Measurements from ENCODE around the gene SLC35A5.
"Not testable (repeated sequence)": the region's sequence is repeated elsewhere in the genome, so short reads cannot be mapped to it uniquely, and the experiment has no call there.

The SLC35A5 gene, protein sequence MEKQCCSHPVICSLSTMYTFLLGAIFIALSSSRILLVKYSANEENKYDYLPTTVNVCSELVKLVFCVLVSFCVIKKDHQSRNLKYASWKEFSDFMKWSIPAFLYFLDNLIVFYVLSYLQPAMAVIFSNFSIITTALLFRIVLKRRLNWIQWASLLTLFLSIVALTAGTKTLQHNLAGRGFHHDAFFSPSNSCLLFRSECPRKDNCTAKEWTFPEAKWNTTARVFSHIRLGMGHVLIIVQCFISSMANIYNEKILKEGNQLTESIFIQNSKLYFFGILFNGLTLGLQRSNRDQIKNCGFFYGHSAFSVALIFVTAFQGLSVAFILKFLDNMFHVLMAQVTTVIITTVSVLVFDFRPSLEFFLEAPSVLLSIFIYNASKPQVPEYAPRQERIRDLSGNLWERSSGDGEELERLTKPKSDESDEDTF

DNA sequence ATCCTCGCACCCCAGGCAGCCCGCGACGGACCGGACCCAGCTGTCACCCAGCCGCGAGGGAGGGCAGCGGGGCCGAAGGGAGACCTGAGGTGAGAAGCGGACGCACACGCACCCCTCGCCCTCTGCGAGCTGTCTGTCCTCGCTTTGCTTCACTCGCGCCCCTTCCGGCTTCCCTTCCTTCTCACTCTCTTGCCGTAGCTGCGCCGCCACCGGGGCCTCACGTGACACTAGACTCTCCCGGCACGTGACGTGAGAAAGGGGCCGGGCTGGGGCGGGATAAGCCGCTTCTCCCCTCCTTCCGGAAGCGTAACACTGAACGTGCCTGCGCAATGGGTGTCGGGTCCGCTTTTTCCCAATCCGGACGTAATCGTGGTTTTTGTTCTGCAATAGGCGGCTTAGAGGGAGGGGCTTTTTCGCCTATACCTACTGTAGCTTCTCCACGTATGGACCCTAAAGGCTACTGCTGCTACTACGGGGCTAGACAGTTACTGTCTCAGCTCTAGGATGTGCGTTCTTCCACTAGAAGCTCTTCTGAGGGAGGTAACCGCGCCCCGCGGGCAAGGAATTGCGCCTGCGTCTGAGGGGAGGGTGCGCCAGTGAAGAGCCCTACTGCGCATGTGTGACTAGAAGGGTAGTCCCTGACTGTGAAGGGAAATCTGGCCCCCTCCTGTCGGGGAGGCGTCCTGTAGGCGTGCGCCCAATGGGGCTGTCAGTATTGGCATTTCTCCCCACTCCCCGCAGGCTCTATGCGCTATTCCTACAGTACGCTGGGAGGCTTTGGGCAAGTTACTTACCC lies at the start of gene SLC35A5, which contains the start of gene ATG3:
Gene SLC35A5 (plus strand): TSS at position 312 of the 796 bp plus-strand sequence. CDS start 1,359 bp downstream, outside the sequence.
Gene ATG3 (minus strand): TSS at position 229 of the 796 bp plus-strand sequence. CDS start 434 bp downstream, outside the sequence.
- DNase-seq = peak; percentile 86 to 100 (median 98)

DNA sequence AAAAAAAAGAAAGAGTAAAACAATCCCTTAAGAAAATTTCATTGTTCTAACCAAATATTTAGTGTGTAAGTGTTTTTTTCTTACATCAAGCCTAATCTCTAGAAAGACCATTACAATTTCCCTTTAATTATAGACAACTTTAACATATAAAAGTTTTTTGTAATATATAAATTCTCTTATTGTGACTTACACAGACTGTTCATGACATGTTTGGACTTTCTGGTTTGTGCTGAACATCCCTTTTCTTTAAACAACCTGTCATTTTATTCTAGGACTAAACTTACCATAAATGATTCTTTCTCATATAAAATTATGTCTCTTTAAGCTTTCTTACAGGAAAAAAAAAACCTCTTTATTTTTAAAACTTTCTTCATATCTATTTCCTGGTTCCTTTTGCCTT lies 49.5 kb upstream of the SLC35A5 start:
- DNase-seq = no peak

- DNase-seq = no peak
These were observed 47.2 kb upstream of the SLC35A5 start for GRCh38 chr3:112514527-112515128.

DNA sequence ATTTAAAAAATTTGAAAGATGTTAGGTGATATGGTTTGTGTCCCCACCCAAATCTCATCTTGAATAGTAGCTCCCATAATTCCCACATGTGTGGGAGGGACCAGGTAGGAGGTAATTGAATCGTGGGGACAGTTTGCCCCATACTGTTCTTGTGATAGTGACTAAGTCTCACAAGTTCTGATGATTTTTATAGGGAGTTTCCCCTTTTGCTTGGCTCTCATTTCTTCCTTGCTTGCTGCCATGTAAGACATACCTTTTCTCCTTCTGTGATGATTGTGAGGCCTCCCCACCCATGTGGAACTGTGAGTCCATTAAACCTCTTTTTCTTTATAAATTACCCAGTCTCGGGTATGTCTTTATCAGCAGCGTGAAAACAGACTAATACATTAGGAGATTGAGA lies 42.9 kb upstream of the SLC35A5 start:
- not testable (repeated sequence) for DNase-seq

DNA sequence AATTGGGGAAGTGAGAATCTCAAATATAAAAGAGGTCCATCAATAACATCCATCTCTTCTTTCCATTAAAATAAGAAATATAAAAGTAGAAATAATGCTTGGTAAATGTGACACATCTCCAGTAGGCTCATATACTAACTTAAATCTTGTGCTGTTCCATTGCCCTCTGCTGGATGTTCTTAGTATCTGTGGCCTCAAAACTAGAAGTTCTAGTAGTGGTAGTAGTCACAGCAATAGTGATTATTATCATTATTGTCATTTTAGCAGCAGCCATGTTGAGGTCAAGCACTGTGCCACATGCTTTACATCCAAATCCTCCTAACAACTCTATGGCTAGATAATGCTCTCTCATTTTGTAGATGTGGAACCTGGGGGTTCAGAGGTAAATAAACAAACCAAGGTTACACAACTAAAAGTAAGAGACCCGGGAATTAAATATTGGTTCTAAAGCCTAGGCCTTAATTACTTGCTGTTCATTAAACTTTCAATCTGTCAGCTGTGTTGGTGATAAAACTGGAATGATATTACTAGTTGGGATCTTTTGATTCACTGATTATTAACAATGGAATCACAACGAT lies 42.3 kb upstream of the SLC35A5 start:
- DNase-seq = peak in 20 of 56 donors; percentile 0 to 54 (median 10)

DNA sequence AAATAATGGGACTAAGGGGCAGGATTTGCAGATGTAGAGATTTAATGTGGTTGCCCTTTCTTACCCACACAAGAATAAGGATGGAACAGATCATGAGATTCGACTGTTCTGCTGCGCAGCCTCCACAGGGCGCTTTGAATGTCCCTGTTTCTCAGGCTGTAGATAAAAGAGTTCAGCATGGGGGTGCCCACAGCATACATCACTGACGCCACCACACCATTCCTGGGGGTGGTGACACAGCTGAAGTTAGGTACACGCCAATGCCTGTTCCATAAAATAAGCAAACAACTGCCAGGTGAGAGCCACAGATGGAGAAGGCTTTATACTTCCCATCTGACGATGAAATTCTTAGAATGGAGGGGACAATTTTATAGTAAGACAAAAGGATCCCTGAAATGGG lies 37.7 kb upstream of the SLC35A5 start:
- not testable (repeated sequence) for DNase-seq

- no peak for DNase-seq
These were observed 31.3 kb upstream of the SLC35A5 start for GRCh38 chr3:112530573-112530972.

GRCh38 chr3:112531358-112531781 lies 30.5 kb upstream of the SLC35A5 start:
- DNase-seq = no peak

DNA sequence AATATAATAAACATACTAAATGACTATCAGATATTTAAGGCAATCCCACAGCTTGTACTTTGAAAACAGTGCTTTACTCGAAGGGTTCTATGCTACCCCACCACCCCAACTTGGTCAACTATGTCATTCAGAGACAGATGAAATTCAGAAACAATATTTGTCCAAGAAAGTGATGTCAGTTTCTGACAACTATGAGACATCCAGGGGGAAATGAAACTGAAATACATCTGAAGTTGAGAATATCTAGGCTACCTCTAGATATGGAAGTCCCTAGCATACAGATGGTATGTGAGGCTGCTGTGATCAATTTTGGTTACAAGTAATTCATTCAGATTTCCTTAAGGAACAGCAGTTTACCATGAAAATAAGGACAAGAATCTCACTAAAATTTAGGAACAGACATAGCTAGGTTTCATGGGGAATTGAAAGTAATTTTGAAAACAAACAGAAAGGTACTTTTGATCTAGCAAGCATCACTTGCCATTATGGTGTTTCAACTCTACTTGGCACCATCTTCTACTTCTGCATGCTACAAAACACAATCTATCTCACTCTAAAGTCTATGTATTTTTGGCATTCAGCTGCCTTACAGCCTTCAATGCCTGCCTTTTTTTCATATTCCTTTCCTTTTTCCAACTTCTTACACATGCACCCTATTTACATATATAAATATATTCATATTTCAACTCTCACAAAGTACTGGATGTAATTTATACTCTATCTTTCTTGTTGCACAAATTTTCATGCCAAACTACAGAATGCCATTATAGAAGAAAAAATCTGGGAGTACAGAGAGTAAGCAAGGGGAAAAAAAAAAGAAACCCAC lies 21.8 kb upstream of the SLC35A5 start:
- no peak for DNase-seq

DNA sequence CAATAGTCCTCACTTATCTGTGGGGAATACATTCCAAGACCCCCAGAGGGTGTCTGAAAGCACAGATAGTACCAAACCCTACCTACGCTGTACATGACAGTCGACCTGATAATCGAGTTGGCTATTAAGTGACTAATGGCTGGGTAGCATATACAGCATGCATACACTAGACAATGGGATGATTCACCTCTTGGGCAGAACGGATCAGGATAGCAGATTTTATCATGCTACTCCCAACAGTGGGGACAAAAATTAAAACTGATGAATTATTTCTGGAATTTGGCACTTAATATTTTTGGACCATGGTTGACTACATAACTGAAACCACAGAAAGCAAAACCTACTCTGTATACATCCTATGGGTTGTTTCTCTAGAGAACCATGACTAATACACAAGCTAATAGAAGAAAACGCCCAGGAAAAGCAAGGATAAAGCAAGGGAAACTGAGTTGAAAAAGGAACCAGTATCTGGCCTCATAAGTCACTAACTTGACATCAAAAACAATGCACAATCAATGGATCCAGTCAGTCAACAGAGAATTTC lies 15.6 kb upstream of the SLC35A5 start:
- DNase-seq = no peak

DNA sequence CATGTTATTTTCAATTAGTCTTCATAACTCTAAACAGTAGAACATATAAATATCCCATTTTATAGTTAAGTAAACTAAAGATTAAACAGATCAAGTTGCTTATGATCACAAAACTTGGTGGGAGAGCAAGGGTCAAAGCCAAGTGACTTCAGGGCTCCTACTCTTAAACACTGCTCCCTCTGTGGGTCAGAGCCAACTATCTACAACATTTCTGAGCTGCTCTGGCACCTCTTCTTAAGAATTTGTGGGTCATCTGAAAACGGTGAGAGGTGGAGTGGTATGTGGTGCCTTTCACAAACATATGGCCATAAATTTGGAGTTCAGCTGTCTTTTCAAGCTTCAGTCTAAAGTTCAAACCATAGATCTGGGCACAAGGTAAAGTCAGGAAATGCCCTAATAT lies 11.0 kb upstream of the SLC35A5 start:
- no peak for DNase-seq

DNA sequence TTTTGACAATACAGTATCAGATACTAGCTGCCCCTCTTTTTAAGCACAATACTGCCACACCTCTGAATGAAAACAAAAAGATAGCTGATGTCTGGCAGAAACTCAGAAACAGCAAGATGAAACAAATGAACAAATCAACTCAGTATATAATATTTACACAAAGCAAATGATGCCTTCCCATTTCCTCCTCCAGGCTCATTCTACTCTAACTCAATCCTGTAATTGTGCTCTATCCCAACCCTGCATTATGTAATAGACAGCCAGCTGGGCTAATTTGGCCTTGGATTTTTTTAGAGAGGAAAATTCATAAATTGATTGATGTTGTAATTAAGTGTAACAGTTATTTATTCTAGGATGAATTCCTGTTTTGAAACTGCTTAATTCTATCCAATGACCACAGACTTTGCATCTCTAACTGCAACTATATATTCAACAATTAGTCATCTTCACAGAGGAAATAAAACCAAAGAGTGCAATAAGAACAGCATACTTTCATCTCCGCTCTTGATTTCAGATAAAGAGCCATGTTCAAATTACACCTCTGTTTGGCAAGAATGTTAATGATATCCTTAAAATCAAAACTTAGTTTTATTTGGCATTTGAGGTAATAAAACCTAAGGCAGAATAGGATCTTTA lies 6.2 kb upstream of the SLC35A5 start:
- no peak for DNase-seq

GRCh38 chr3:112557976-112558375 lies 3.9 kb upstream of the SLC35A5 start:
- no peak for DNase-seq

- DNase-seq = no peak
These were observed 1.5 kb upstream of the SLC35A5 start for GRCh38 chr3:112560307-112560706.

GRCh38 chr3:112560721-112561483 lies 943 bp upstream of the SLC35A5 start:
- DNase-seq = peak in 34 of 56 donors; percentile 13 to 80 (median 66)

DNA sequence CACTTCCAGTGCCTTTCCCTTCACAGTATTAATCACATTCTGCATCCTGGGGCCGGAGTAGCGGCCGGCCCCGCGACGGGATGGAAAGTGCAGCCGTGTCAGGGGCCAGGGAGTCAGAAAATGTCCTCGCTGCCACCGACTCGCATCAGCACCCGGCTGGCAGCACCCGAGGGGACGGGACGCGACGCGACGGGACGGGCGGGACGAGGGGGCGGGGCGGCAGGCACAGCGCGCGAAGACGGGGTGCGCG lies 436 bp upstream of the SLC35A5 start:
- DNase-seq = peak in 17 of 56 donors; percentile 38 to 91 (median 73)

DNA sequence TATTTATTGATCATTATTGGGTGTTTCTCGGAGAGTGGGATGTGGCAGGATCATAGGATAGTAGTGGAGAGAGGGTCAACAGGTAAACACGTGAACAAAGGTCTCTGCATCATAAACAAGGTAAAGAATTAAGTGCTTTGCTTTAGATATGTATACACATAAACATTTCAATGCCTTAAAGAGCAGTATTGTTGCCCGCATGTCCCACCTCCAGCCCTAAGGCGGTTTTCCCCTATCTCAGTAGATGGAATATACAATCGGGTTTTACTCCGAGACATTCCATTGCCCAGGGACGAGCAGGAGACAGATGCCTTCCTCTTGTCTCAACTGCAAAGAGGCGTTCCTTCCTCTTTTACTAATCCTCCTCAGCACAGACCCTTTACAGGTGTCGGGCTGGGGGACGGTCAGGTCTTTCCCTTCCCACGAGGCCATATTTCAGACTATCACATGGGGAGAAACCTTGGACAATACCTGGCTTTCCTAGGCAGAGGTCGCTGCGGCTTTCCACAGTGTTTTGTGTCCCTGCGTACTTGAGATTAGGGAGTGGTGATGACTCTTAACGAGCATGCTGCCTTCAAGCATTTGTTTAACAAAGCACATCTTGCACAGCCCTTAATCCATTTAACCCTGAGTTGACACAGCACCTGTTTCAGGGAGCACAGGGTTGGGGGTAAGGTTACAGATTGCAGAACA lies 2.5 kb downstream of the SLC35A5 start:
- not testable (repeated sequence) for DNase-seq

GRCh38 chr3:112564940-112565305 lies 3.1 kb downstream of the SLC35A5 start:
- no peak for DNase-seq

- no peak for DNase-seq
These were observed 6.8 kb downstream of the SLC35A5 start for GRCh38 chr3:112568642-112569041.

Data from nucleus accumbens (tissue), 56 donors.